ENCODE data around the gene DRGX. TPM values are rescaled to one million over a fixed set of nuclear protein-coding genes. Genes with fewer than 3 reads are reported as not detected.

Gene DRGX
- total and polyA plus RNA-seq, 2 donors (not counting 1 experiment from before 2014, with no cell fraction given): not detected

DNA sequence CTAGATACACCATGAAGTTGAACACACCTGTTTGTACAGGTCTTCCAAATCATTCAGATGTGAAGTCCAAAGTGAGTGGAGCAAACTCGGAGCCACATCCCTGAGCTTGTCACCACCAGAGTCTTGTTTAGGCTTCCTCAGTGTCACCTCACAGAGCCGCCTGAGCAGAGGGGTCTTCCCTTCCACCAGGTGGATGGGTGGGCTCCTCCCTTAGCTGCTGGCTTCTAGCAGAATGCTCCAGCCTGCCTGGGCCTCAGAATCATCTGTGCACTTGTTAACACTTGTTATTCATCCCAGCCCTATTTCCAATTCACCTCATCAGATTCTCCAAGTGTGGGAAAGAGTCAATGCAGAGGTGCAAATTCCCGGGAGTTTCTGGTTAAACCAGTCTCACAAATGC, 64.5 kb downstream of the DRGX start:
- peaks cover 4% of the 10 kb centered on the region for H3K27me3 Mint-ChIP-seq
- no peak overlapping the region for H3K4me3 Mint-ChIP-seq
- no peak overlapping the region for H2AFZ ChIP-seq (ENCODE audit: insufficient read depth, low read depth, low read length, poor library complexity, severe bottlenecking)
- peaks cover 4% of the 10 kb centered on the region for H3K9me3 Mint-ChIP-seq (ENCODE audit: insufficient read depth)
- H3K9ac ChIP-seq (ENCODE audit: low read length): no peak overlapping the region
- ChIA-PET POLR2A (no interaction called here), CTCF (no interaction called here)
- no peak overlapping the region for H3K4me3 ChIP-seq (ENCODE audit: control extremely low read depth in 1 of 5, extremely low read depth in 1 of 5, insufficient read depth in 1 of 5, low read depth in 2 of 5, low read length in 4 of 5)
- H4K20me1 ChIP-seq (ENCODE audit: control insufficient read depth, insufficient read depth, low read length, poor library complexity, severe bottlenecking): no peaks in the 10 kb centered on the region
- H3K27ac ChIP-seq (ENCODE audit: low read length in 2 of 2): no peak overlapping the region
- TF ChIP-seq EZH2 (IDR thresholded peaks at IDR 0.05; ENCODE audit: borderline replicate concordance, insufficient read depth, low read depth, low read length, poor library complexity, severe bottlenecking) (no peak), CTCF (IDR thresholded peaks at IDR 0.05) (no peak)
- DNase-seq: no peak
- intact Hi-C loops (cut with micrococcal nuclease): no loop called here
- H3K4me1 Mint-ChIP-seq: no peaks in the 10 kb centered on the region
- WGBS (ENCODE audit: insufficient coverage): 86% methylated on average over 2 of the region's 3 CpGs
- no peaks in the 10 kb centered on the region for H3K27me3 ChIP-seq (replicated peaks in 1 of 4; ENCODE audit: control extremely low read depth in 1 of 4, control insufficient read depth in 3 of 4, insufficient read depth in 4 of 4, low read length in 3 of 4)
- no peaks in the 10 kb centered on the region for H3K36me3 ChIP-seq (replicated peaks in 1 of 2; ENCODE audit: control extremely low read depth in 1 of 2, control insufficient read depth in 1 of 2, extremely low read depth in 1 of 2, insufficient read depth in 2 of 2, low read length in 1 of 2)
- no peaks in the 10 kb centered on the region for H3K79me2 ChIP-seq (ENCODE audit: control insufficient read depth, insufficient read depth, low read length)
- no peak overlapping the region for H3K27ac Mint-ChIP-seq
- peaks cover 0 to 7% (median 0%) of the 10 kb centered on the region in 3 donors for H3K9me3 ChIP-seq (ENCODE audit: control extremely low read depth in 1 of 3, control insufficient read depth in 2 of 3, insufficient read depth in 1 of 3, low read length in 2 of 3)
- no peak for ATAC-seq (ENCODE audit: low read depth)
- no peaks in the 10 kb centered on the region for H3K4me1 ChIP-seq (ENCODE audit: control insufficient read depth in 2 of 2, insufficient read depth in 2 of 2, low read length in 2 of 2)
- no peak overlapping the region for H3K4me2 ChIP-seq (replicated peaks; ENCODE audit: low read depth, low read length, poor library complexity, severe bottlenecking)

GRCh38 chr10:49330127-49330665, 65.7 kb downstream of the DRGX start:
- H3K4me3 Mint-ChIP-seq: no peak overlapping the region
- H3K79me2 ChIP-seq (ENCODE audit: control insufficient read depth, insufficient read depth, low read length): no peaks in the 10 kb centered on the region

More at GRCh38 chr10:49330127-49330665, 65.7 kb downstream of the DRGX start:
- 88% methylated on average over 3 of the region's 5 CpGs for WGBS (ENCODE audit: insufficient coverage)
- ATAC-seq (ENCODE audit: low read depth) (no peak), DNase-seq (no peak)
- intact Hi-C loops (cut with micrococcal nuclease): no loop called here
- H3K27me3 ChIP-seq (replicated peaks in 1 of 4; ENCODE audit: control extremely low read depth in 1 of 4, control insufficient read depth in 3 of 4, insufficient read depth in 4 of 4, low read length in 3 of 4): no peaks in the 10 kb centered on the region
- Mint-ChIP-seq H3K4me1 (no peaks in the 10 kb centered on the region), H3K27ac (no peak overlapping the region), H3K9me3 (ENCODE audit: insufficient read depth) (no peaks in the 10 kb centered on the region), H3K27me3 (peaks cover 4% of the 10 kb centered on the region)
- ChIA-PET CTCF (no interaction called here), POLR2A (no interaction called here)
- H4K20me1 ChIP-seq (ENCODE audit: control insufficient read depth, insufficient read depth, low read length, poor library complexity, severe bottlenecking): no peaks in the 10 kb centered on the region
- H2AFZ ChIP-seq (ENCODE audit: insufficient read depth, low read depth, low read length, poor library complexity, severe bottlenecking): no peak overlapping the region
- H3K4me2 ChIP-seq (replicated peaks; ENCODE audit: low read depth, low read length, poor library complexity, severe bottlenecking): no peak overlapping the region
- TF ChIP-seq EZH2 (IDR thresholded peaks at IDR 0.05; ENCODE audit: borderline replicate concordance, insufficient read depth, low read depth, low read length, poor library complexity, severe bottlenecking) (no peak), CTCF (IDR thresholded peaks at IDR 0.05) (no peak)
- no peak overlapping the region for H3K9ac ChIP-seq (ENCODE audit: low read length)
- no peak overlapping the region for H3K27ac ChIP-seq (ENCODE audit: low read length in 2 of 2)
- no peaks in the 10 kb centered on the region for H3K4me1 ChIP-seq (ENCODE audit: control insufficient read depth in 2 of 2, insufficient read depth in 2 of 2, low read length in 2 of 2)
- no peaks in the 10 kb centered on the region for H3K36me3 ChIP-seq (replicated peaks in 1 of 2; ENCODE audit: control extremely low read depth in 1 of 2, control insufficient read depth in 1 of 2, extremely low read depth in 1 of 2, insufficient read depth in 2 of 2, low read length in 1 of 2)
- peaks cover 0 to 5% (median 0%) of the 10 kb centered on the region in 3 donors for H3K9me3 ChIP-seq (ENCODE audit: control extremely low read depth in 1 of 3, control insufficient read depth in 2 of 3, insufficient read depth in 1 of 3, low read length in 2 of 3)
- no peak overlapping the region for H3K4me3 ChIP-seq (ENCODE audit: control extremely low read depth in 1 of 5, extremely low read depth in 1 of 5, insufficient read depth in 1 of 5, low read depth in 2 of 5, low read length in 4 of 5)

Measured in B cell (primary cell).